Ovary (tissue), 3 donors: ENCODE results near the gene NCOR1.
"Not testable (repeated sequence)": the region's sequence is repeated elsewhere in the genome, so short reads cannot be mapped to it uniquely, and the experiment has no call there.

Experiments
- CTCF ChIP-seq, 3 donors: fragments of 450-650 bp in 2 of 3; fragments of 200-600 bp in 1 of 3; IDR thresholded peaks; one replicate each; pipeline versions ENCODE4 v1.5.1 to v1.8.0; 2016 to 2022; ENCODE audit warnings: antibody characterized with exemption in 3 of 3, mild to moderate bottlenecking in 1 of 3
- EP300 ChIP-seq: sonication (generic); formaldehyde crosslinking; IDR thresholded peaks from one replicate; pipeline ENCODE4 v1.6.1; 2017; ENCODE audit warnings: antibody characterized with exemption
- POLR2A ChIP-seq: fragments of 450-650 bp; IDR thresholded peaks from one replicate; pipeline ENCODE4 v1.6.1; 2017; ENCODE audit warnings: antibody characterized with exemption, mild to moderate bottlenecking, moderate library complexity
- donor health status: DM: no; HTN: no; CAD: no.

GRCh38 chr17:16229912-16230561, 14.7 kb upstream of the NCOR1 start:
- TF ChIP-seq POLR2A; CTCF (IDR thresholded peaks at IDR 0.05); EP300: not testable (repeated sequence)
